SK-N-SH (cell line): Measurements from ENCODE around the gene CCK.

ENCODE experiments used
- EP300 ChIP-seq, 2 experiments: IDR thresholded peaks; 2 replicates each; pipeline versions ENCODE4 v1.4.0 to v1.6.1; 2012; ENCODE audit warnings: borderline replicate concordance in 1 of 2, low read depth in 1 of 2, low read length in 1 of 2
- FOXM1 ChIP-seq: IDR thresholded peaks from 2 replicates; pipeline ENCODE4 v1.4.0; 2012; ENCODE audit warnings: low read depth, mild to moderate bottlenecking
- GABPA ChIP-seq: IDR thresholded peaks from 2 replicates; pipeline ENCODE4 v1.4.0; 2012; ENCODE audit warnings: low read depth, mild to moderate bottlenecking
- MXI1 ChIP-seq: IDR thresholded peaks from 2 replicates; pipeline ENCODE4 v1.6.1; 2012; ENCODE audit warnings: mild to moderate bottlenecking, low read depth, low read length, improper control_type of control experiment
- POLR2AphosphoS5 ChIP-seq: IDR thresholded peaks from 2 replicates; pipeline ENCODE4 v1.6.1; 2012; ENCODE audit warnings: low read depth, low read length
- RAD21 ChIP-seq: IDR thresholded peaks from 2 replicates; pipeline ENCODE4 v1.6.1; 2012; ENCODE audit warnings: mild to moderate bottlenecking, low read length
- REST ChIP-seq: IDR thresholded peaks from 2 replicates; pipeline ENCODE4 v1.6.1; 2012; ENCODE audit warnings: mild to moderate bottlenecking, low read depth, low read length, moderate library complexity
- RFX5 ChIP-seq: IDR thresholded peaks from 2 replicates; pipeline ENCODE4 v1.6.1; 2012; ENCODE audit warnings: mild to moderate bottlenecking, improper control_type of control experiment, low read length
- TEAD4 ChIP-seq: IDR thresholded peaks from 2 replicates; pipeline ENCODE4 v1.4.0; 2012; ENCODE audit warnings: mild to moderate bottlenecking, borderline replicate concordance; ENCODE audit not compliant: insufficient read depth
- USF2 ChIP-seq: fragments of 150-350 bp; IDR thresholded peaks from 2 replicates; pipeline ENCODE4 v1.6.1; 2017; ENCODE audit warnings: antibody characterized with exemption, low read length, low read depth, borderline replicate concordance
- TF ChIP-seq, protein P1 (sequence below): IDR thresholded peaks from 2 replicates; pipeline ENCODE4; 2012
- TF ChIP-seq, protein P2 (sequence below): fragments of 200-600 bp; sonication (generic); IDR thresholded peaks from 2 replicates; pipeline ENCODE4 v1.6.1; 2017; ENCODE audit warnings: antibody characterized with exemption, mild to moderate bottlenecking, moderate library complexity
- TF ChIP-seq, protein P3 (sequence below): IDR thresholded peaks from 2 replicates; pipeline ENCODE4 v1.4.0; 2012; ENCODE audit warnings: low read depth

GRCh38 chr3:42271786-42272185, 5.8 kb upstream of the CCK start:
- no peak for TF ChIP-seq RFX5
- TF ChIP-seq, protein P1, sequence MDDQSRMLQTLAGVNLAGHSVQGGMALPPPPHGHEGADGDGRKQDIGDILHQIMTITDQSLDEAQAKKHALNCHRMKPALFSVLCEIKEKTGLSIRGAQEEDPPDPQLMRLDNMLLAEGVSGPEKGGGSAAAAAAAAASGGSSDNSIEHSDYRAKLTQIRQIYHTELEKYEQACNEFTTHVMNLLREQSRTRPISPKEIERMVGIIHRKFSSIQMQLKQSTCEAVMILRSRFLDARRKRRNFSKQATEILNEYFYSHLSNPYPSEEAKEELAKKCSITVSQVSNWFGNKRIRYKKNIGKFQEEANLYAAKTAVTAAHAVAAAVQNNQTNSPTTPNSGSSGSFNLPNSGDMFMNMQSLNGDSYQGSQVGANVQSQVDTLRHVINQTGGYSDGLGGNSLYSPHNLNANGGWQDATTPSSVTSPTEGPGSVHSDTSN, result no peak
- no peak for TF ChIP-seq POLR2AphosphoS5
- no peak for TF ChIP-seq RAD21
- TF ChIP-seq, protein P2, sequence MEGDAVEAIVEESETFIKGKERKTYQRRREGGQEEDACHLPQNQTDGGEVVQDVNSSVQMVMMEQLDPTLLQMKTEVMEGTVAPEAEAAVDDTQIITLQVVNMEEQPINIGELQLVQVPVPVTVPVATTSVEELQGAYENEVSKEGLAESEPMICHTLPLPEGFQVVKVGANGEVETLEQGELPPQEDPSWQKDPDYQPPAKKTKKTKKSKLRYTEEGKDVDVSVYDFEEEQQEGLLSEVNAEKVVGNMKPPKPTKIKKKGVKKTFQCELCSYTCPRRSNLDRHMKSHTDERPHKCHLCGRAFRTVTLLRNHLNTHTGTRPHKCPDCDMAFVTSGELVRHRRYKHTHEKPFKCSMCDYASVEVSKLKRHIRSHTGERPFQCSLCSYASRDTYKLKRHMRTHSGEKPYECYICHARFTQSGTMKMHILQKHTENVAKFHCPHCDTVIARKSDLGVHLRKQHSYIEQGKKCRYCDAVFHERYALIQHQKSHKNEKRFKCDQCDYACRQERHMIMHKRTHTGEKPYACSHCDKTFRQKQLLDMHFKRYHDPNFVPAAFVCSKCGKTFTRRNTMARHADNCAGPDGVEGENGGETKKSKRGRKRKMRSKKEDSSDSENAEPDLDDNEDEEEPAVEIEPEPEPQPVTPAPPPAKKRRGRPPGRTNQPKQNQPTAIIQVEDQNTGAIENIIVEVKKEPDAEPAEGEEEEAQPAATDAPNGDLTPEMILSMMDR, result no peak
- TF ChIP-seq REST, result no peak
- TF ChIP-seq GABPA, result no peak
- TF ChIP-seq TEAD4, result no peak
- no peak for TF ChIP-seq USF2
- no peak for TF ChIP-seq MXI1
- no peak for TF ChIP-seq EP300 (IDR thresholded peaks at IDR 0.05; ENCODE audit: borderline replicate concordance in 1 of 2, low read depth in 1 of 2, low read length in 1 of 2)
- TF ChIP-seq, protein P3, sequence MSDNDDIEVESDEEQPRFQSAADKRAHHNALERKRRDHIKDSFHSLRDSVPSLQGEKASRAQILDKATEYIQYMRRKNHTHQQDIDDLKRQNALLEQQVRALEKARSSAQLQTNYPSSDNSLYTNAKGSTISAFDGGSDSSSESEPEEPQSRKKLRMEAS, result no peak
- TF ChIP-seq FOXM1, result no peak
